Measurements from ENCODE around the gene OFD1.

The OFD1 gene

DNA sequence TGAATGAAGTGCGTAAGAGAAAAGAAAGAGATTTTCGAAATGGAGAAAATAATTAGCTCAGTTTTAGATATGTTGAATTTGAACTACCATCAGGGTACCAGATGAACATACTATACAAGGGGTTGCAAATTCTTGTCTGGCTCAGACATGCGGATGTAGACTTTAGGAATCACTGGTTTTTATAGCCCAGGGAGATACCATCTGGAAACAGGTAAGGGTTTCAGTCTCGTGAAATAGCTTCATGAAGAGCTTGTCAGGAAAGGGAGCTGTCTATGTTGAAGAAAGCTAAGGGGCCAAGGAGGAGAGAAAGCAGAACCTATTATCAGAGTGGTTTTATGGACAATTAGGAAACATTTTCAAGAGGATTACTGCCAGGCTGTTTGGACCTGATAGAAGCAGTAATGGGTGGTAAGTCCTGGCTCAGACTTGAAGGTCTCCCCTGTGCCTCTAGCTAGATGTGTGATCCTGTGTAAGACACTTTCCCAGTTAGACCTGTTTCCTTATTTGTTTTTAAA is 38.9 kb upstream of the OFD1 start:
- H3K4me3 ChIP-seq (ENCODE audit: low read length) = no peak overlapping the region
- TF ChIP-seq, protein P1, sequence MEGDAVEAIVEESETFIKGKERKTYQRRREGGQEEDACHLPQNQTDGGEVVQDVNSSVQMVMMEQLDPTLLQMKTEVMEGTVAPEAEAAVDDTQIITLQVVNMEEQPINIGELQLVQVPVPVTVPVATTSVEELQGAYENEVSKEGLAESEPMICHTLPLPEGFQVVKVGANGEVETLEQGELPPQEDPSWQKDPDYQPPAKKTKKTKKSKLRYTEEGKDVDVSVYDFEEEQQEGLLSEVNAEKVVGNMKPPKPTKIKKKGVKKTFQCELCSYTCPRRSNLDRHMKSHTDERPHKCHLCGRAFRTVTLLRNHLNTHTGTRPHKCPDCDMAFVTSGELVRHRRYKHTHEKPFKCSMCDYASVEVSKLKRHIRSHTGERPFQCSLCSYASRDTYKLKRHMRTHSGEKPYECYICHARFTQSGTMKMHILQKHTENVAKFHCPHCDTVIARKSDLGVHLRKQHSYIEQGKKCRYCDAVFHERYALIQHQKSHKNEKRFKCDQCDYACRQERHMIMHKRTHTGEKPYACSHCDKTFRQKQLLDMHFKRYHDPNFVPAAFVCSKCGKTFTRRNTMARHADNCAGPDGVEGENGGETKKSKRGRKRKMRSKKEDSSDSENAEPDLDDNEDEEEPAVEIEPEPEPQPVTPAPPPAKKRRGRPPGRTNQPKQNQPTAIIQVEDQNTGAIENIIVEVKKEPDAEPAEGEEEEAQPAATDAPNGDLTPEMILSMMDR (IDR thresholded peaks at IDR 0.05; ENCODE audit: insufficient read depth, low read depth, low read length, missing control alignments) = no peak
- DNase-seq (ENCODE audit: low read depth) = no peak

DNA sequence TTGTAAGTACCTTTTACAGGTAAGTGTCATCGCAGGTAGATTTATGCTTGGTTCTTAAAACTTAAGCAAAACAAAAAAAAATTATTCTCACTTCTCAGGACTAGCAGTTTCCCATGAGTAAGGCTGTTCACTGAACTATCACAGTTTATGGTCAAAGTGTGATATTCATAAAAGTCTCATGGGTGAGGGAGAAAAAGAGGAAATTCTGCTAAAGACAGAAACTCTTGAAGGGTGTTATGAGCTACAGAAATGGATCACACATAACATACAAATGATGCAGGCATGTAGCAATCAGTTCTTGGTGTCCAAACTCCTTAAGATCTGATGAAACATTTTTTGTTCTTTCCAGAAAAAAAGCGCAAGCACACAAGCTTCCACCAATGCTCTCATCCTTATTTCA is 37.1 kb upstream of the OFD1 start:
- DNase-seq (ENCODE audit: low read depth) = no peak
- H3K4me3 ChIP-seq (ENCODE audit: low read length) = no peak overlapping the region
- TF ChIP-seq, protein P1 (IDR thresholded peaks at IDR 0.05; ENCODE audit: insufficient read depth, low read depth, low read length, missing control alignments) = no peak

DNA sequence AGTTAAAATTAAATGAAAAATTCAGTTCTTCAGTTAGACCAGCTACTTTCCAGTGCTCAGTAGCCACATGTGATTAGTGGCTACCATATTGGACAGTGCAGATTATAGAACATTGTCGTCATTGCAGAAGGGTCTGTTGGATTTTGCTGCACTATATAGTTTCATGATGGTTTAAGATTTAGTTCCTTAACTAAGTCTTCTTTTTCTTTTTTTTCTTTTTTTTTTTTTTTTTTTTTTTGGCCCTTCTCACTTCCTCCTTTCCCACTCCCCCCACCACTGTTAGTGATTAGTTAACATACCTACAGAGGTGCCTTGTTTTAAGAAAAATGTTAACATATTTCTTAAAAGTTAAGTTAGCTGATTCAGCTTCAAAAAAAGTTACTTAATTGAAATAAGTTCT is 36.6 kb upstream of the OFD1 start:
- no peak for DNase-seq (ENCODE audit: low read depth)
- H3K4me3 ChIP-seq (ENCODE audit: low read length) = no peak overlapping the region
- TF ChIP-seq, protein P1 (IDR thresholded peaks at IDR 0.05; ENCODE audit: insufficient read depth, low read depth, low read length, missing control alignments) = no peak

DNA sequence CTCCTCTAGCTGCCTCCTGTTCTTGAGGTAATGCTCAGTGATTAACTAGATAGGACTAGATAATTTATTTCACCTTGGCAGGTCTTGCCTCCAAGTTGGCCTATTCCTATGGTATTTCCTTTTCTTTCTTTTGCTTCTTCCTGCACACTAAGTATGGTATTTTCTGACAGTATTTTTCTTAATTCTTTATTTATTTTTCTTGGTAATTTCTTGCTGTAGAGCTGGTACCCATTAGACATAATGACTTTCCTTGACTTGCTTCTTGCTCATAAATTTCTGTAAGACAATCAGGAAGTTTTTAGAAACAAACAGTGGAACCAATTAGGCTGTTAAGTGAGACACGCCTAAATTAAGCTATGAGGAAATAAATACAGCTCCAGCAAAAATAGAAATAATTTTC is 36.1 kb upstream of the OFD1 start:
- TF ChIP-seq, protein P1 (IDR thresholded peaks at IDR 0.05; ENCODE audit: insufficient read depth, low read depth, low read length, missing control alignments) = no peak
- no peak overlapping the region for H3K4me3 ChIP-seq (ENCODE audit: low read length)
- no peak for DNase-seq (ENCODE audit: low read depth)

DNA sequence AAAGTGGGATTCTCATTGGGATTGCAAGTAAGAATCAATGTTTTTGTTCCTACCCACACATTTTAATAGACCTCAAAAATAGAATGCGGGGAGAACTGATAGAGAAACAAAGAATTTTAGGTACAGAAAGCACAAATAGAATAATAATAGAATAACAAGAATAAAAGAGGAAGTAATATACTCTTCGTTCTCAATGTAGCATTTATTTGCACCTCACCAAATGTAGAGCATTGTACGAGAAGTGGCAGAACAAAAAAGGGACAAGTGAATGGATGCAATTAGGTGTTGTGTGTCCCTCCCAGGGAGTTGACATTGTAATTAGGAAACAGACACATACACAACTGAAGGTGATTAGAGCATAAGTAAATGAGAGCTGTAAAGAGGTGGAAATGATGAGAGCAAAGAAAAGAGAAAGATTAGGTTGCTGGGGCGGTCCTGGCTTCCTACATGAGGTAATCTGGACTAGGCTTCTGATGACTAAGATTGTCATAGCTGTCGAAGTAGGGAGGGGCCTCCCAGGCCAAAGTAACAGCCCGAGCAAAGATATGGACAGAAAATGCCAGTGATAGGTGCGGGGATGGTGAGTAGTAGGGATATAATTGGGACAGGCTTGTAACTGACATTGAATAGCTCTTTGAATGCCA is 35.2 kb upstream of the OFD1 start:
- TF ChIP-seq, protein P1 (IDR thresholded peaks at IDR 0.05; ENCODE audit: insufficient read depth, low read depth, low read length, missing control alignments) = no peak
- H3K4me3 ChIP-seq (ENCODE audit: low read length) = no peak overlapping the region
- DNase-seq (ENCODE audit: low read depth) = peak; percentile 63

DNA sequence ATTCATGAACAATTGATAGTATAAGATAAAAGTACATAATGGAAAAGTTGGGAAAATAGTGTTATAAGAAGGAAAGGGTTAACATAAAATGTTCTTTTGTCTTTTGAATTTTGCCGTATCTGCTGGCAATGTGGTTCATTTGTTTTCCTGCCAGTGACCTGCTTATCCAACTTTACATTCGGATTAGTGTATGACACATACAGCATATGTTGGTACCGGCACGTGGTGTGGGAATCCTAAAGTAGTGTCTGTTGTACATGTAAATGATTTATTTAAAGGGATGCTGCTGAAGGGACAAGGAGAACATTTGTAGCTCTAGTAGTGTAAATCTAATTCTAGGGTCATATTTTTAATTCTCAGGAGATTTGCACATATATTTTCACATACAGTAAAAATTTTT is 34.2 kb upstream of the OFD1 start:
- peak; percentile 30 for DNase-seq (ENCODE audit: low read depth)
- TF ChIP-seq, protein P1 (IDR thresholded peaks at IDR 0.05; ENCODE audit: insufficient read depth, low read depth, low read length, missing control alignments) = no peak
- no peak overlapping the region for H3K4me3 ChIP-seq (ENCODE audit: low read length)
